Heart right ventricle (tissue), 16 donors: ENCODE measurements around the gene RIMKLA. TPM values are rescaled to one million over a fixed set of nuclear protein-coding genes. Genes with fewer than 3 reads are reported as not detected.

Experiments used
- ATAC-seq, 8 donors: fragments of 200-7000 bp; cut with Tn5 transposase; one replicate each; pipeline ENCODE4 v1.9.1; 2020; ENCODE audit warnings: mild to moderate bottlenecking in 8 of 8, moderate library complexity in 8 of 8, moderate number of reproducible peaks in 1 of 8
- DNase-seq, 2 donors: peaks; one replicate each; pipeline ENCODE4 v3.0.0-alpha.2; 2020
- H3K27ac ChIP-seq, 10 donors: fragments of 200-600 bp; sonication (generic) in 2 of 10; one replicate each; pipeline versions ENCODE4 v1.5.0 to v1.8.0; 2020 to 2022; ENCODE audit warnings: mild to moderate bottlenecking in 3 of 10
- H3K27me3 ChIP-seq, 7 donors: fragments of 200-600 bp; one replicate each; pipeline ENCODE4 v1.8.0; 2021 to 2022; ENCODE audit warnings: mild to moderate bottlenecking in 2 of 7
- H3K36me3 ChIP-seq, 9 donors: fragments of 200-600 bp; sonication (generic) in 1 of 9; one replicate each; pipeline versions ENCODE4 v1.5.0 to v1.8.0; 2020 to 2022; ENCODE audit warnings: mild to moderate bottlenecking in 2 of 9
- H3K4me1 ChIP-seq, 9 donors: fragments of 200-600 bp; sonication (generic) in 1 of 9; one replicate each; pipeline versions ENCODE4 v1.5.0 to v1.8.0; 2020 to 2022; ENCODE audit warnings: mild to moderate bottlenecking in 4 of 9
- H3K4me3 ChIP-seq, 10 donors: fragments of 200-600 bp; sonication (generic) in 2 of 10; one replicate each; pipeline versions ENCODE4 v1.5.0 to v1.8.0; 2020 to 2022; ENCODE audit warnings: mild to moderate bottlenecking in 7 of 10, moderate library complexity in 2 of 10
- H3K9me3 ChIP-seq, 11 donors: fragments of 200-600 bp in 10 of 11; sonication (generic) in 2 of 11; one replicate each; pipeline versions ENCODE4 v1.5.0 to v1.8.0; 2013 to 2022; ENCODE audit warnings: mild to moderate bottlenecking in 2 of 11, control low read depth in 1 of 11, moderate library complexity in 1 of 11
- WGBS, 2 donors: extraction: QIAGEN DNeasy Blood & Tissue Kit; methylation state at CpG; one replicate each; pipeline ENCODE4 v1.1.7; 2013; ENCODE audit warnings: inconsistent platforms in 1 of 2; 5-methylcytosine and 5-hydroxymethylcytosine counted together
- intact Hi-C, 10 donors: fragments of 100-400 bp; cut with DNase I; formaldehyde crosslinking; loops; one replicate each; pipeline versions ENCODE4 v1.11.1 to v1.14.2; 2022
- polyA plus RNA-seq, 2 donors: library from polyadenylated mRNA; stranded (reverse); fragments of 200-250 nt; gene quantifications; one replicate each; pipeline ENCODE4 v1.2.3, GENCODE V29; 2013
- total RNA-seq, 10 donors: library from RNA; stranded (reverse); fragmentation: NEBNext Ultra II Directional in 3 of 10; extraction: Animal tissue kit (Norgen Biotek cat#: 25700) in 3 of 10; gene quantifications; one replicate each; pipeline versions ENCODE4 v1.2.1 to v1.2.4, GENCODE V29; 2021 to 2023
- TF ChIP-seq, protein P1 (sequence below), 9 donors: fragments of 200-600 bp; sonication (generic) in 2 of 9; IDR thresholded peaks; one replicate each; pipeline versions ENCODE4 v1.5.0 to v1.8.0; 2021 to 2022; ENCODE audit warnings: antibody characterized with exemption in 9 of 9, mild to moderate bottlenecking in 5 of 9, moderate library complexity in 1 of 9
- donor health status: Arrhythmogenic right ventricular cardiomyopathy.
- donor health status: ischemic (EF 13 %, LVEDD 7.1; RV severe dilation, severe dysfunction).
- donor health status: healthy with polysubstance abuse.
- donor health status: DM: no; HTN: yes; CAD: no.
- donor health status: DM: no; HTN: no; CAD: no.
- donor health status: ischemic (EF 25% LVEDD 6.9; RV normal size, moderate dysfunction).
- donor health status: ischemic (EF 25% LVEDD 5.7; RV mildly dilated, moderate dysfunction).
- donor health status: healthy.
- donor health status: DM: yes; HTN: yes; CAD: no.
- donor health status: Ischemic cardiomyopathy.
- donor health status: ischemic (EF 35%, LVEDD 5.7; RV mildly dilated, moderate dysfunction).
- donor health status: nonischemic (EF 11% LVEDD 7.7; RV severe dilation, severe dysfunction).
- donor health status: DM: yes; HTN: yes; CAD: no.
- donor health status: PGD.
- donor health status: ischemic (EF 29% LVEDD 5.4; RV normal size, mild dysfunction).
- donor health status: nonischemic (EF 23%, LVEDD 6.1; RV moderate dilation, normal function).

The RIMKLA gene
- total and polyA plus RNA-seq, 12 donors = 0.80 to 16.7 (median 8.3) TPM

DNA sequence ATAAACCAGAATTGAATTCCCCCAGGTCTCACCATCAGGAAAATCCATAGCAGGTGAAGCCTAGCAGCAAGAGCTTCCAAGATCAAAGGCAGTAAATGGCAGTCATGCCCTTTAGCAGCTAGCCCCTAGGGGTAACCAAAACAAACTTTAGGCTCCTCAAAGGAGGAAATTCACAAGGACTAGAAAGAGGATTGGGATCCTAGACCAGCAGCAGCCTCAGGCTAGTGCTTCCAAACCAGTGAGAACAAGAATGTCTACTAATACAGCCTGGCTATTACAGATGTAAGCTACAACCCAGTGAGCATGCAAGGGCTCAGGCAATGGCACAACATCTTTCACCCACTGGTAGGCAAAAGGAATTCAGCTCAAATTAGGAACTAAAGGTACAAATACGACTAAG lies 11.1 kb upstream of the RIMKLA start:
- Histone ChIP-seq H3K27me3 (peaks cover 0 to 14% (median 0%) of the 10 kb centered on the region in 7 donors), H3K4me1 (no peaks in the 10 kb centered on the region), H3K36me3 (no peaks in the 10 kb centered on the region), H3K4me3 (no peak overlapping the region), H3K9me3 (no peaks in the 10 kb centered on the region), H3K27ac (no peak overlapping the region)
- DNase-seq (no peak), ATAC-seq (no peak)
- WGBS, 2 donors = 77 to 93% methylated on average over 1 of the region's 1 CpG
- intact Hi-C loops = no loop called here
- TF ChIP-seq, protein P1, sequence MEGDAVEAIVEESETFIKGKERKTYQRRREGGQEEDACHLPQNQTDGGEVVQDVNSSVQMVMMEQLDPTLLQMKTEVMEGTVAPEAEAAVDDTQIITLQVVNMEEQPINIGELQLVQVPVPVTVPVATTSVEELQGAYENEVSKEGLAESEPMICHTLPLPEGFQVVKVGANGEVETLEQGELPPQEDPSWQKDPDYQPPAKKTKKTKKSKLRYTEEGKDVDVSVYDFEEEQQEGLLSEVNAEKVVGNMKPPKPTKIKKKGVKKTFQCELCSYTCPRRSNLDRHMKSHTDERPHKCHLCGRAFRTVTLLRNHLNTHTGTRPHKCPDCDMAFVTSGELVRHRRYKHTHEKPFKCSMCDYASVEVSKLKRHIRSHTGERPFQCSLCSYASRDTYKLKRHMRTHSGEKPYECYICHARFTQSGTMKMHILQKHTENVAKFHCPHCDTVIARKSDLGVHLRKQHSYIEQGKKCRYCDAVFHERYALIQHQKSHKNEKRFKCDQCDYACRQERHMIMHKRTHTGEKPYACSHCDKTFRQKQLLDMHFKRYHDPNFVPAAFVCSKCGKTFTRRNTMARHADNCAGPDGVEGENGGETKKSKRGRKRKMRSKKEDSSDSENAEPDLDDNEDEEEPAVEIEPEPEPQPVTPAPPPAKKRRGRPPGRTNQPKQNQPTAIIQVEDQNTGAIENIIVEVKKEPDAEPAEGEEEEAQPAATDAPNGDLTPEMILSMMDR (IDR thresholded peaks at IDR 0.05) = no peak

DNA sequence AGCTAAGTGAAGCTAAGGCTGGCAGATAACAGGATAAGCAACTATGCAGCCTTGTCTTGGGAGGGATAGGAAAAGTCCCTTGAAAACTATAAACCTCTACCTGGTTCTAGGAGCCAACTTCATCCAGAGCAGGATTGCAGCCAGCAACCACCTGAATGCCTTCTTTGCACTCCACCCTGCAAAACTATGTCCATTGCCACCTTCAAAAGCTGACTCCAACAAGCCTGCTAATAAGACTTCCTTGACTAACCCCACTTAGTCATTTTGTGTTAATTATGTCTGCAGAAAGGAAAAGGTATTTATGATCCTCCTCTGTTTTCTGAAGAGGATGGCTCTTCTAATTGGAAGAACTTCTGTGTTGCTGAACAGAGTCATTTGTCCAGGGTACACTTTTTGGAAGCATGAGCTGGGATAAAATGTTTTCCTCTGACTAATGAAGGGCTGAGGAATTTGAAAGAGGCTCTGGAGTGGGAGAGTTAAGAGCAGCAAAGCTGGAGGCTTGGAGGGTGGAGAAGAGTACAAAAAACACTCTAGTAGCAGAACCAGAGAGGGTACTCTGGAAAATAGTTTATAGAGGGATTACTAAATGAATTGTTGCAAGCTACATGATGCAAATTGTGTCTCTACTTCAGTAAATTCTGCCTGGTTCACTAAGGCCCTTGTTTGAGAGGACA lies 9.6 kb upstream of the RIMKLA start:
- Histone ChIP-seq H3K4me3 (no peak overlapping the region), H3K9me3 (no peaks in the 10 kb centered on the region), H3K4me1 (no peaks in the 10 kb centered on the region), H3K27ac (no peak overlapping the region), H3K27me3 (peaks cover 0 to 14% (median 0%) of the 10 kb centered on the region in 7 donors), H3K36me3 (no peaks in the 10 kb centered on the region)
- TF ChIP-seq, protein P1 (IDR thresholded peaks at IDR 0.05) = no peak
- ATAC-seq (no peak), DNase-seq (no peak)
- intact Hi-C loops = no loop called here

DNA sequence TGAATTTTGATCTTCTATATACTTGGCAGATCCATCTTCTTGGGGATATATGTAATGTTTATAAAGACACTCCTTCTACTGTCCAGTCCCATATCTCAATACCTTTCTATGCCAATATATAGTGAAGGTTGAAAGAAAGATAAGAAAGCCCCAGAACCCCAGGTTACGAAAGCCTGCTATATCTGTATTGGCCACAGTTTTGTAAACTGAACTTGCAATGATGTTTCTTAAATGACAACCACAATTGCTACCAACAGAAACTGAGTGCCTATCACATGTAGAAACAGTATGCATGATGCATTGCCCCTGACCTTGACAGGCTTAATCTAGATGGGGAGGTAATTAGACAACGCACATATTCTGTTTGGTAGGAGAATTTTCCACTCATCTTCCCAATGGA lies 7.8 kb upstream of the RIMKLA start:
- no peak for ATAC-seq
- TF ChIP-seq, protein P1 (IDR thresholded peaks at IDR 0.05) = no peak
- DNase-seq = no peak
- Histone ChIP-seq H3K4me1 (no peaks in the 10 kb centered on the region), H3K27me3 (peaks cover 0 to 10% (median 0%) of the 10 kb centered on the region in 7 donors), H3K4me3 (no peak overlapping the region), H3K9me3 (no peaks in the 10 kb centered on the region), H3K27ac (no peak overlapping the region), H3K36me3 (no peaks in the 10 kb centered on the region)
- intact Hi-C loops = no loop called here
- WGBS, 2 donors = 82 to 94% methylated on average over 2 of the region's 2 CpGs

DNA sequence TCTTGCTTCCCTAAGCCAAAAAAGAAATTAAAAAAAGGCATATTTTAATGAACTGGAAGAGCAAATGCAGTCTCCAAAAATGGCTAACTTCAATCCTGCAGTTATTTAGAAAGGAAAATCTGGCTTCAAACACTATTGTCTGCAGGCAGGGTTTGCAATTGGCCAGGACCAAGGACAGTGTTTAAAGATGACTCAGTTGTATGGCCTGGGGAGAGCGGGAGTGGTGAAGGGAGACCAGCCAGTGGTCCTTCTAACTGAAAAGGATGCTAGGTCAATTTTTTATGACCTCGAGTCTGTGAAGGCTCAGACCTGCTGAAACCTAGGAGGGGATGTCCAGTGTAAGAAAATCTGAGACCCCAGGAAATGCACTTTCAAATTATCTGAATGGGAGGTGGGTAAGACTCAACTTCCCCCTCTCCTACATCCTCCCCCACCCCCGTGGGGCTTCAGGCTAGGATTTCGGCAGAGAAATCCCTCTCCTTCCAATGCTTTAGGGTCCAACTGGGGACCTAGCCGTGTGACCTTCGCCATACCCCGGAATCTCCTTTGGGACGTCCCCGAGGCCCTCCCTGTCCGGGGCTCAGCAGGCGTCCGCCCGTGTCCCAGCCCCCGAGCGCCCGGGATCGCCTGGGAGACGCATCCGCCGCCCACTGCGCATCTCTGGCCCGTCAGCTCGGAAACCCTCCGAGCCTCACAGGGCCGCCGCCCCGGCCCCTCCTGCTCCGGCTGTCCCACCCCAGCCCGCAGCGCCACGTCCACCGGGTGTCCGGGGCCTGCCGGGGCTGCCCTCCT lies 602 bp upstream of the RIMKLA start:
- H3K4me1 ChIP-seq = peaks cover 0 to 12% (median 8%) of the 10 kb centered on the region in 9 donors
- peaks cover 0 to 54% (median 18%) of the 10 kb centered on the region in 7 donors for H3K27me3 ChIP-seq
- peak overlapping the region; percentile 47 to 88 (median 65) for H3K4me3 ChIP-seq
- intact Hi-C loops = no loop called here
- peak; percentile 57 to 82 (median 64) for ATAC-seq
- H3K27ac ChIP-seq = peak overlapping the region in 4 of 10 donors; percentile 23 to 61 (median 39)
- TF ChIP-seq, protein P1 (IDR thresholded peaks at IDR 0.05) = no peak
- WGBS, 2 donors = 2% methylated on average over 34 of the region's 34 CpGs
- no peak for DNase-seq
- no peaks in the 10 kb centered on the region for H3K9me3 ChIP-seq
- H3K36me3 ChIP-seq = no peaks in the 10 kb centered on the region
